Transverse colon (tissue), 4 donors: Measurements from ENCODE around the gene HOXB1. TPM values are rescaled to one million over a fixed set of nuclear protein-coding genes. Genes with fewer than 3 reads are reported as not detected.

Source experiments
- DNase-seq: peaks from one replicate; pipeline ENCODE4 v3.0.0-alpha.2; 2019
- H3K27ac ChIP-seq, 4 donors: fragments of 200-600 bp; sonication (generic); 2 replicates each; pipeline ENCODE4 v1.5.1; 2016 to 2018; ENCODE audit warnings: inconsistent platforms in 4 of 4
- H3K27me3 ChIP-seq: fragments of 200-600 bp; sonication (generic); 2 replicates; pipeline ENCODE4 v1.5.1; 2017; ENCODE audit warnings: inconsistent platforms
- H3K36me3 ChIP-seq, 4 donors: fragments of 200-600 bp; sonication (generic); 2 replicates each; pipeline ENCODE4 v1.5.1; 2017 to 2019; ENCODE audit warnings: inconsistent platforms in 4 of 4
- H3K4me1 ChIP-seq, 4 donors: fragments of 200-600 bp; sonication (generic); 2 replicates each; pipeline ENCODE4 v1.5.1; 2017 to 2020; ENCODE audit warnings: inconsistent platforms in 4 of 4
- H3K4me3 ChIP-seq, 4 donors: fragments of 200-600 bp; sonication (generic); 1 replicate in 1 of 4; 2 replicates in 3 of 4; pipeline versions ENCODE4 v1.5.1 to v1.6.1; 2017 to 2019; ENCODE audit warnings: inconsistent platforms in 4 of 4
- H3K9me3 ChIP-seq, 2 donors: fragments of 200-600 bp; sonication (generic); 2 replicates each; pipeline ENCODE4 v1.5.1; 2017 to 2019; ENCODE audit warnings: inconsistent platforms in 2 of 2
- CTCF ChIP-seq, 5 experiments: fragments of 200-600 bp in 3 of 5; fragments of 450-650 bp in 2 of 5; sonication (generic) in 3 of 5; IDR thresholded peaks; 1 replicate in 2 of 5; 2 replicates in 3 of 5; pipeline ENCODE4 v1.5.1; 2016 to 2017; ENCODE audit warnings: antibody characterized with exemption in 5 of 5, inconsistent platforms in 3 of 5, mild to moderate bottlenecking in 2 of 5, moderate library complexity in 1 of 5
- EP300 ChIP-seq: sonication (generic); formaldehyde crosslinking; IDR thresholded peaks from one replicate; pipeline ENCODE4 v1.6.1; 2017; ENCODE audit warnings: antibody characterized with exemption, low read depth
- POLR2A ChIP-seq: fragments of 450-650 bp; IDR thresholded peaks from one replicate; pipeline ENCODE4 v1.6.1; 2016; ENCODE audit warnings: antibody characterized with exemption, mild to moderate bottlenecking, moderate library complexity
- POLR2AphosphoS5 ChIP-seq, 3 donors: sonication (generic); formaldehyde crosslinking; IDR thresholded peaks; one replicate each; pipeline ENCODE4 v1.6.1; 2016; ENCODE audit warnings: antibody characterized with exemption in 3 of 3
- WGBS, 2 donors: methylation state at CpG; one replicate each; pipeline ENCODE4 v1.1.5; 2018; ENCODE audit warnings: low coverage in 1 of 2; 5-methylcytosine and 5-hydroxymethylcytosine counted together
- in situ Hi-C, 4 donors: fragments of 200-750 bp; cut with MboI; loops; one replicate each; pipeline versions ENCODE4 v1.15.0 to v1.15.1; 2017; ENCODE audit warnings: low sequenced_read_pairs in 3 of 4, low pct_ligation_motif_present in 1 of 4, low pct_unique_long_range_greater_than_20kb in 1 of 4
- intact Hi-C: fragments of 100-400 bp; cut with DNase I; formaldehyde crosslinking; loops from one replicate; pipeline ENCODE4 v1.15.1; 2023; ENCODE audit warnings: low total_unique reads
- total RNA-seq, 4 donors: library from RNA; depleted of rRNA; stranded (reverse); fragments of >200 nt; gene quantifications; one replicate each; pipeline ENCODE4 v1.1.0, GENCODE V29; 2016

HOXB1 gene
- total RNA-seq, 4 donors from 2014 or later: not detected

- Histone ChIP-seq H3K27ac (peak overlapping the region; percentile 89 to 95 (median 94)), H3K4me1 (peaks cover 12 to 82% (median 42%) of the 10 kb centered on the region in 4 donors), H3K9me3 (no peaks in the 10 kb centered on the region), H3K27me3 (no peaks in the 10 kb centered on the region), H3K36me3 (no peaks in the 10 kb centered on the region), H3K4me3 (no peak overlapping the region)
- DNase-seq: no peak
- WGBS, 2 donors: 66 to 81% methylated on average over 14 to 47 of the region's 47 CpGs
- TF ChIP-seq CTCF (IDR thresholded peaks at IDR 0.05) (no peak), POLR2A (no peak), EP300 (no peak), POLR2AphosphoS5 (IDR thresholded peaks at IDR 0.05) (no peak)
- in situ Hi-C loops: no loop called here
- intact Hi-C loops: no loop called here
These were observed 21.0 kb upstream of the HOXB1 start for GRCh38 chr17:48551596-48552465.

GRCh38 chr17:48551214-48551555, 20.4 kb upstream of the HOXB1 start:
- Histone ChIP-seq H3K27me3 (no peaks in the 10 kb centered on the region), H3K4me3 (peak overlapping the region in 1 of 4 donors; percentile 3), H3K4me1 (peaks cover 18 to 82% (median 42%) of the 10 kb centered on the region in 4 donors), H3K36me3 (no peaks in the 10 kb centered on the region), H3K9me3 (no peaks in the 10 kb centered on the region), H3K27ac (peak overlapping the region; percentile 89 to 95 (median 94))
- TF ChIP-seq POLR2A (no peak), EP300 (no peak), POLR2AphosphoS5 (IDR thresholded peaks at IDR 0.05) (no peak), CTCF (IDR thresholded peaks at IDR 0.05) (no peak)
- intact Hi-C loops: no loop called here
- in situ Hi-C loops: no loop called here
- DNase-seq: no peak
- 76 to 84% methylated on average over 5 to 19 of the region's 19 CpGs for WGBS, 2 donors

GRCh38 chr17:48550502-48551213, 19.8 kb upstream of the HOXB1 start:
- H3K4me1 ChIP-seq: peaks cover 21 to 82% (median 42%) of the 10 kb centered on the region in 4 donors
- DNase-seq: no peak
- H3K4me3 ChIP-seq: peak overlapping the region in 1 of 4 donors; percentile 3
- WGBS, 2 donors: 87 to 89% methylated on average over 14 to 70 of the region's 70 CpGs
- no peaks in the 10 kb centered on the region for H3K9me3 ChIP-seq
- intact Hi-C loops (no loop called here), in situ Hi-C loops (no loop called here)
- peak overlapping the region; percentile 89 to 95 (median 94) for H3K27ac ChIP-seq
- H3K27me3 ChIP-seq: no peaks in the 10 kb centered on the region
- TF ChIP-seq POLR2AphosphoS5 (IDR thresholded peaks at IDR 0.05): no peak
- TF ChIP-seq CTCF (IDR thresholded peaks at IDR 0.05): peak in 2 of 5 experiments; percentile 4 to 13
- H3K36me3 ChIP-seq: no peaks in the 10 kb centered on the region

- Histone ChIP-seq H3K4me1 (peaks cover 28 to 82% (median 43%) of the 10 kb centered on the region in 4 donors), H3K36me3 (no peaks in the 10 kb centered on the region), H3K27me3 (no peaks in the 10 kb centered on the region), H3K9me3 (no peaks in the 10 kb centered on the region), H3K27ac (peak overlapping the region; percentile 89 to 95 (median 94)), H3K4me3 (no peak overlapping the region)
- intact Hi-C loops (no loop called here), in situ Hi-C loops (no loop called here)
- TF ChIP-seq POLR2AphosphoS5 (IDR thresholded peaks at IDR 0.05): no peak
- TF ChIP-seq POLR2A: no peak
- TF ChIP-seq EP300: no peak
- TF ChIP-seq CTCF (IDR thresholded peaks at IDR 0.05): no peak
- DNase-seq: no peak
- WGBS, 2 donors: 76 to 87% methylated on average over 6 to 18 of the region's 18 CpGs
These were observed 19.2 kb upstream of the HOXB1 start for GRCh38 chr17:48549914-48550501.
